Measurements from ENCODE around the gene EXD3. TPM values are rescaled to one million over a fixed set of nuclear protein-coding genes. Genes with fewer than 3 reads are reported as not detected.

EXD3 gene
- total RNA-seq, 1 donor from 2014 or later, result 24.5 TPM

GRCh38 chr9:137448602-137448962, 25.6 kb upstream of the EXD3 start:
- H3K27ac Mint-ChIP-seq (ENCODE audit: unreplicated experiment), result no peak overlapping the region
- peak; percentile 16 for DNase-seq
- H3K36me3 Mint-ChIP-seq (ENCODE audit: unreplicated experiment), result no peaks in the 10 kb centered on the region
- TF ChIP-seq CTCF (IDR thresholded peaks at IDR 0.05; ENCODE audit: partially characterized antibody, unreplicated experiment), result no peak
- no peak overlapping the region for H3K4me3 Mint-ChIP-seq (ENCODE audit: unreplicated experiment)
- H3K27me3 Mint-ChIP-seq (ENCODE audit: unreplicated experiment), result peaks cover under 1% of the 10 kb centered on the region
- peaks cover 2% of the 10 kb centered on the region for H3K9me3 Mint-ChIP-seq (ENCODE audit: unreplicated experiment)
- peaks cover 4% of the 10 kb centered on the region for H3K4me1 Mint-ChIP-seq (ENCODE audit: low read depth, unreplicated experiment)

GRCh38 chr9:137447722-137448601, 25.0 kb upstream of the EXD3 start:
- Mint-ChIP-seq H3K9me3 (ENCODE audit: unreplicated experiment) (peaks cover 2% of the 10 kb centered on the region), H3K36me3 (ENCODE audit: unreplicated experiment) (no peaks in the 10 kb centered on the region), H3K27ac (ENCODE audit: unreplicated experiment) (no peak overlapping the region), H3K27me3 (ENCODE audit: unreplicated experiment) (no peaks in the 10 kb centered on the region), H3K4me3 (ENCODE audit: unreplicated experiment) (no peak overlapping the region), H3K4me1 (ENCODE audit: low read depth, unreplicated experiment) (peaks cover 4% of the 10 kb centered on the region)
- DNase-seq, result peak; percentile 17
- TF ChIP-seq CTCF (IDR thresholded peaks at IDR 0.05; ENCODE audit: partially characterized antibody, unreplicated experiment), result no peak

- peak; percentile 13 for DNase-seq
- no peaks in the 10 kb centered on the region for H3K36me3 Mint-ChIP-seq (ENCODE audit: unreplicated experiment)
- H3K4me1 Mint-ChIP-seq (ENCODE audit: low read depth, unreplicated experiment), result peaks cover 5% of the 10 kb centered on the region
- H3K9me3 Mint-ChIP-seq (ENCODE audit: unreplicated experiment), result peaks cover 4% of the 10 kb centered on the region
- H3K27ac Mint-ChIP-seq (ENCODE audit: unreplicated experiment), result peak overlapping the region; percentile 59
- H3K4me3 Mint-ChIP-seq (ENCODE audit: unreplicated experiment), result no peak overlapping the region
- peaks cover under 1% of the 10 kb centered on the region for H3K27me3 Mint-ChIP-seq (ENCODE audit: unreplicated experiment)
- no peak for TF ChIP-seq CTCF (IDR thresholded peaks at IDR 0.05; ENCODE audit: partially characterized antibody, unreplicated experiment)
Measured at GRCh38 chr9:137446851-137447471, 24.0 kb upstream of the EXD3 start.

GRCh38 chr9:137445930-137446431, 23.0 kb upstream of the EXD3 start:
- H3K27ac Mint-ChIP-seq (ENCODE audit: unreplicated experiment), result no peak overlapping the region
- no peaks in the 10 kb centered on the region for H3K36me3 Mint-ChIP-seq (ENCODE audit: unreplicated experiment)
- peaks cover 6% of the 10 kb centered on the region for H3K4me1 Mint-ChIP-seq (ENCODE audit: low read depth, unreplicated experiment)
- no peak overlapping the region for H3K4me3 Mint-ChIP-seq (ENCODE audit: unreplicated experiment)
- TF ChIP-seq CTCF (IDR thresholded peaks at IDR 0.05; ENCODE audit: partially characterized antibody, unreplicated experiment), result no peak
- peaks cover 2% of the 10 kb centered on the region for H3K27me3 Mint-ChIP-seq (ENCODE audit: unreplicated experiment)
- peaks cover 5% of the 10 kb centered on the region for H3K9me3 Mint-ChIP-seq (ENCODE audit: unreplicated experiment)
- DNase-seq, result peak; percentile 15

Measured in glutamatergic neuron (in vitro differentiated cells).